HG03432 (cell line): ENCODE results near the gene PSAP.

Experiments used
- ATAC-seq: cut with Tn5 transposase; IDR thresholded peaks from one replicate; pipeline ENCODE4 v1.9.1; 2021; ENCODE audit warnings: mild to moderate bottlenecking, moderate library complexity; ENCODE audit not compliant: unreplicated experiment

Gene PSAP

GRCh38 chr10:71788954-71789353 lies 62.1 kb downstream of the PSAP start:
- ATAC-seq: no peak

GRCh38 chr10:71784679-71785272 lies 66.3 kb downstream of the PSAP start:
- no peak for ATAC-seq

GRCh38 chr10:71783917-71784678 lies 67.0 kb downstream of the PSAP start:
- ATAC-seq: no peak

GRCh38 chr10:71782917-71783490 lies 68.0 kb downstream of the PSAP start:
- no peak for ATAC-seq

- ATAC-seq: no peak
Observed at GRCh38 chr10:71782221-71782916, 68.7 kb downstream of the PSAP start.

GRCh38 chr10:71780719-71781118 lies 70.3 kb downstream of the PSAP start:
- no peak for ATAC-seq

- ATAC-seq: no peak
Observed at GRCh38 chr10:71780156-71780555, 70.9 kb downstream of the PSAP start.

- no peak for ATAC-seq
Observed at GRCh38 chr10:71779641-71780040, 71.4 kb downstream of the PSAP start.

- no peak for ATAC-seq
Observed at GRCh38 chr10:71778071-71778825, 72.8 kb downstream of the PSAP start.

- no peak for ATAC-seq
Observed at GRCh38 chr10:71777213-71777985, 73.7 kb downstream of the PSAP start.

GRCh38 chr10:71776481-71776925 lies 74.5 kb downstream of the PSAP start:
- ATAC-seq: no peak

- no peak for ATAC-seq
Observed at GRCh38 chr10:71774916-71775702, 75.9 kb downstream of the PSAP start.

GRCh38 chr10:71773221-71773971 lies 77.7 kb downstream of the PSAP start, which contains the start of gene VSIR:
Gene VSIR (minus strand): TSS chr10:71773520. CDS start chr10:71773439, 81 bp downstream.
- peak; percentile 65 for ATAC-seq

- ATAC-seq: no peak
Observed at GRCh38 chr10:71772832-71773220, 78.2 kb downstream of the PSAP start.

GRCh38 chr10:71771821-71772617 lies 79.0 kb downstream of the PSAP start:
- ATAC-seq: no peak

GRCh38 chr10:71771204-71771603 lies 79.8 kb downstream of the PSAP start:
- ATAC-seq: no peak

GRCh38 chr10:71770789-71771188 lies 80.3 kb downstream of the PSAP start:
- no peak for ATAC-seq

- no peak for ATAC-seq
Observed at GRCh38 chr10:71770255-71770654, 80.8 kb downstream of the PSAP start.
